Endothelial cell of umbilical vein (primary cell): Measurements from ENCODE around the gene POPDC3.

Source experiments
- EZH2 ChIP-seq: IDR thresholded peaks from 2 replicates; pipeline ENCODE4 v1.6.1; 2012; ENCODE audit warnings: borderline replicate concordance, low read depth, mild to moderate bottlenecking, moderate library complexity, low read length, inconsistent platforms; ENCODE audit not compliant: severe bottlenecking
- FOS ChIP-seq: IDR thresholded peaks from 2 replicates; pipeline ENCODE4 v1.6.1; 2011; ENCODE audit warnings: mild to moderate bottlenecking, low read length, moderate library complexity, borderline replicate concordance; ENCODE audit not compliant: insufficient read depth
- POLR2A ChIP-seq: IDR thresholded peaks from 2 replicates; pipeline ENCODE4 v1.6.1; 2012; ENCODE audit warnings: low read depth, mild to moderate bottlenecking, control low read depth, low read length
- TF ChIP-seq, protein P1 (sequence below), 2 donors: IDR thresholded peaks; 1 replicate in 1 of 2; 2 replicates in 1 of 2; pipeline ENCODE4 v1.5.1; 2011; ENCODE audit warnings: low read length in 2 of 2, mild to moderate bottlenecking in 2 of 2, moderate library complexity in 2 of 2, control low read depth in 1 of 2, inconsistent platforms in 1 of 2, low read depth in 1 of 2; ENCODE audit not compliant: insufficient read depth in 1 of 2; ENCODE audit errors: extremely low read depth in 1 of 2

DNA sequence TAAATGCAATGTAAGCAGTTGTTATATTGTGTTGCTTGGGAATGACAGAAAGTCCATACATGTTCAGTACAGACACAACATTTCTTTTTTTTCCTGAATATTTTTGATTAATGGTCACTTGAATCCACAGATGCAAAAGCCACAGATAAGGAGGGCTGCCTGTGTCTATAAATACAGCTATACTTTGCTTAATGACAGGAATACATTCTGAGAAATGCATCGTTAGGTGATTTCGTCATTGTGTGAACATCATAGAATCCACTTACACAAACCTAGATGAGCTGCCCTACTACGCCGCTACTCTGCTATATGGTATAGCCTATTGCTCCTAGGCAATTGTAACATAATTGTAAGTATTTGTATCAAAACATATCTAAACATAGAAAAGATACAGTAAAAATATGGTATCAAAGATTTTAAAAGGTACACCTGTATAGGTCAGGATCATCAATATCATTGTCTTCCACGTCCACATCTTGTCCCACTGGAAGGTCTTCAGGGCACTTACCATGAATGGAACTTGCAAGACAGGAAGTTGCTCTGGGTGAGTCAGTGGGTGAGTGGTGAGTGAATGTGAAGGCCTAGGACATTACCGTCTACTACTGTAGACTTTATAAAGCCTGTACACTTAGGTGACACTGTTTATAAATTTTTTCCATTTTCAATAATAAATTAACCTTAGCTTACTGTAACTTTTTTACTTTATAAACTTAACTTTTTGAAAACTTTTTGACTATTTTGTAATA, 27.9 kb upstream of the POPDC3 start:
- TF ChIP-seq FOS (peak; percentile 86), POLR2A (no peak), EZH2 (no peak)
- TF ChIP-seq, protein P1, sequence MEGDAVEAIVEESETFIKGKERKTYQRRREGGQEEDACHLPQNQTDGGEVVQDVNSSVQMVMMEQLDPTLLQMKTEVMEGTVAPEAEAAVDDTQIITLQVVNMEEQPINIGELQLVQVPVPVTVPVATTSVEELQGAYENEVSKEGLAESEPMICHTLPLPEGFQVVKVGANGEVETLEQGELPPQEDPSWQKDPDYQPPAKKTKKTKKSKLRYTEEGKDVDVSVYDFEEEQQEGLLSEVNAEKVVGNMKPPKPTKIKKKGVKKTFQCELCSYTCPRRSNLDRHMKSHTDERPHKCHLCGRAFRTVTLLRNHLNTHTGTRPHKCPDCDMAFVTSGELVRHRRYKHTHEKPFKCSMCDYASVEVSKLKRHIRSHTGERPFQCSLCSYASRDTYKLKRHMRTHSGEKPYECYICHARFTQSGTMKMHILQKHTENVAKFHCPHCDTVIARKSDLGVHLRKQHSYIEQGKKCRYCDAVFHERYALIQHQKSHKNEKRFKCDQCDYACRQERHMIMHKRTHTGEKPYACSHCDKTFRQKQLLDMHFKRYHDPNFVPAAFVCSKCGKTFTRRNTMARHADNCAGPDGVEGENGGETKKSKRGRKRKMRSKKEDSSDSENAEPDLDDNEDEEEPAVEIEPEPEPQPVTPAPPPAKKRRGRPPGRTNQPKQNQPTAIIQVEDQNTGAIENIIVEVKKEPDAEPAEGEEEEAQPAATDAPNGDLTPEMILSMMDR (IDR thresholded peaks at IDR 0.05; ENCODE audit: extremely low read depth in 1 of 2, insufficient read depth in 1 of 2, low read depth in 1 of 2, low read length in 2 of 2), result no peak
